ENCODE measurements around the gene LRMDA. TPM values are rescaled to one million over a fixed set of nuclear protein-coding genes. Genes with fewer than 3 reads are reported as not detected.

The LRMDA gene
- total and polyA plus RNA-seq, 2 of the 4 experiments (the other 2 are of a cell fraction), result 0.07 TPM; not detected in 1

DNA sequence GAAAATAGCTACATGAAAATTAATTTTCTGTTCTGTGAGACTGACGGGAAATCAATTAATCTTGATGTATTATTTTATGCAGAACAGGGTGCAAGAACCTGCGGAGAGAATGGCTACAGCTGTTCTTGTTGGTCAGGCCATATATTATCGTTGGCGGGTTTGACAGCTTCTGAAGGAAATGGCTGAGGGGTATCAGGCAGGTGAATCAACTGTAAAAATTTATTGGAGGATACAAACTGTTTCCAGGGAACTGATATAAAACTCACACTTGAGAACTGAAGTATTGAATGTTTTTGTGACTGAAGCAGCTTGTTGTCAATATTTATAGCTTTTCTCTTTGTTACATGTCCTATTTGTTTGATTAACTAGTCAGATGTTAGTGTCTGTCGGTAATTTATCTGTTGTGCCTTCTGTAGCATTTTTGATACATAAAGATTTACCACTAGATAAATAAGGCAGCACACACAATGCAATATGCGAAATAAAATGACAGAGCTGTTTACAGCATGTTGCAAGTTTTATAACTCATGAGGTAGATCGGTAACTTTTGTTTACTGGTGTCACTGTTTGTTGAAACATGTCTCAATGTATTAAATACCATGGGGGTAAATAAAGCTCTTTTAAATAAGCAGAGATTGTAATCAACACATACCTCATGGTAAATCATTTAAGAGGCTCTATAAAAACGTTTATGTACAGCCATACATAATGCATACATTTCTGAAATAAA is 308.2 kb downstream of the LRMDA start:
- Histone ChIP-seq H2AK9ac (replicated peaks; ENCODE audit: low read depth, low read length, poor library complexity) (no peak overlapping the region), H4K8ac (ENCODE audit: low read depth in 2 of 2, low read length in 2 of 2) (no peak overlapping the region), H3K4ac (ENCODE audit: low read depth, low read length) (no peak overlapping the region), H3K23ac (ENCODE audit: low read depth, low read length) (no peak overlapping the region), H4K20me1 (ENCODE audit: insufficient read depth, low read length) (no peaks in the 10 kb centered on the region), H3K36me3 (ENCODE audit: control insufficient read depth, insufficient read depth, low read length) (no peaks in the 10 kb centered on the region), H2BK15ac (ENCODE audit: low read depth, low read length) (no peak overlapping the region), H3K4me3 (ENCODE audit: insufficient read depth, low read depth, low read length) (no peak overlapping the region), H3K18ac (ENCODE audit: low read depth, low read length) (no peak overlapping the region), H2AFZ (replicated peaks; ENCODE audit: low read length, poor library complexity) (no peak overlapping the region), H3K56ac (ENCODE audit: extremely low read depth, insufficient read depth, low read length) (no peak overlapping the region), H2BK20ac (ENCODE audit: low read depth, low read length) (no peak overlapping the region), H2AK5ac (ENCODE audit: low read depth, low read length) (no peak overlapping the region), H3K9me3 (ENCODE audit: control insufficient read depth, insufficient read depth, low read length) (no peaks in the 10 kb centered on the region), H3K4me2 (ENCODE audit: low read depth, low read length) (no peak overlapping the region), H3K4me1 (ENCODE audit: control insufficient read depth, insufficient read depth, low read length) (no peaks in the 10 kb centered on the region), H2BK120ac (ENCODE audit: low read depth, low read length) (no peak overlapping the region), H3K9me1 (ENCODE audit: insufficient read depth, low read length) (no peaks in the 10 kb centered on the region), H4K91ac (ENCODE audit: insufficient read depth, low read depth, low read length) (no peak overlapping the region), H2BK5ac (ENCODE audit: low read depth, low read length, poor library complexity, severe bottlenecking) (no peak overlapping the region), H3K27me3 (ENCODE audit: control insufficient read depth, insufficient read depth, low read length) (peaks cover 4% of the 10 kb centered on the region; the same call in 1 of the 2 replicates), H4K5ac (ENCODE audit: low read depth, low read length) (no peak overlapping the region), H3K9ac (ENCODE audit: low read depth, low read length) (no peak overlapping the region), H3K79me1 (ENCODE audit: low read depth in 1 of 2, low read length in 2 of 2) (no peaks in the 10 kb centered on the region), H3K14ac (replicated peaks; ENCODE audit: low read depth, low read length) (no peak overlapping the region), H3K27ac (ENCODE audit: insufficient read depth, low read length) (no peak overlapping the region)
- dilution Hi-C loops (cut with HindIII; ENCODE audit: low sequenced_read_pairs, unreplicated experiment), result no loop called here
- TF ChIP-seq FOS (IDR thresholded peaks at IDR 0.05; ENCODE audit: low read depth, low read length), result no peak
- TF ChIP-seq POLR2A (IDR thresholded peaks at IDR 0.05; ENCODE audit: low read depth, low read length), result no peak
- TF ChIP-seq SMC3 (IDR thresholded peaks at IDR 0.05; ENCODE audit: low read depth, low read length), result no peak
- no peak for TF ChIP-seq BHLHE40 (IDR thresholded peaks at IDR 0.05; ENCODE audit: low read depth, low read length)
- TF ChIP-seq MAZ (IDR thresholded peaks at IDR 0.05; ENCODE audit: borderline replicate concordance, low read depth, low read length), result no peak
- no peak for TF ChIP-seq CTCF (conservative IDR thresholded peaks at IDR 0.05; ENCODE audit: low read depth, low read length)
- no peak for TF ChIP-seq MAFK (IDR thresholded peaks at IDR 0.05; ENCODE audit: low read depth, low read length)
- no peak for TF ChIP-seq NFE2L2 (IDR thresholded peaks at IDR 0.05; ENCODE audit: low read depth, low read length)
- no peak for TF ChIP-seq RFX5 (IDR thresholded peaks at IDR 0.05; ENCODE audit: low read depth, low read length)
- TF ChIP-seq CHD1 (IDR thresholded peaks at IDR 0.05; ENCODE audit: low read depth, low read length), result no peak
- no peak for TF ChIP-seq CEBPB (IDR thresholded peaks at IDR 0.05; ENCODE audit: low read depth, low read length)
- no peak for TF ChIP-seq USF2 (IDR thresholded peaks at IDR 0.05; ENCODE audit: low read depth, low read length)
- TF ChIP-seq, protein P1, sequence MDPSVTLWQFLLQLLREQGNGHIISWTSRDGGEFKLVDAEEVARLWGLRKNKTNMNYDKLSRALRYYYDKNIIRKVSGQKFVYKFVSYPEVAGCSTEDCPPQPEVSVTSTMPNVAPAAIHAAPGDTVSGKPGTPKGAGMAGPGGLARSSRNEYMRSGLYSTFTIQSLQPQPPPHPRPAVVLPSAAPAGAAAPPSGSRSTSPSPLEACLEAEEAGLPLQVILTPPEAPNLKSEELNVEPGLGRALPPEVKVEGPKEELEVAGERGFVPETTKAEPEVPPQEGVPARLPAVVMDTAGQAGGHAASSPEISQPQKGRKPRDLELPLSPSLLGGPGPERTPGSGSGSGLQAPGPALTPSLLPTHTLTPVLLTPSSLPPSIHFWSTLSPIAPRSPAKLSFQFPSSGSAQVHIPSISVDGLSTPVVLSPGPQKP (IDR thresholded peaks at IDR 0.05; ENCODE audit: borderline replicate concordance, low read depth, low read length), result no peak
- no peak for TF ChIP-seq MXI1 (IDR thresholded peaks at IDR 0.05; ENCODE audit: borderline replicate concordance, low read depth, low read length)
- TF ChIP-seq RCOR1 (IDR thresholded peaks at IDR 0.05; ENCODE audit: insufficient replicate concordance, low read length), result no peak
- DNase-seq (no peak), ATAC-seq (ENCODE audit: low read depth) (no peak)
- 65% methylated on average over 2 of the region's 8 CpGs; no CpG with 5 or more reads in 1 of the 2 experiments for WGBS, 2 experiments (ENCODE audit: extremely low coverage in 2 of 2, insufficient read length in 1 of 2)
- POLR2A ChIA-PET (ENCODE audit: unreplicated experiment), result no interaction called here
- intact Hi-C loops (cut with micrococcal nuclease), result no loop called here
- no TSS peak for BruUV-seq (replicated peaks)
- CTCF ChIA-PET, result no interaction called here
- in situ Hi-C loops (cut with MboI; ENCODE audit: low sequenced_read_pairs), result no loop called here

Measured in IMR-90 (cell line).